Uterus (tissue), 4 donors: ENCODE data around the gene LTF. TPM values are rescaled to one million over a fixed set of nuclear protein-coding genes. Genes with fewer than 3 reads are reported as not detected.
"Not testable (repeated sequence)": the region's sequence is repeated elsewhere in the genome, so short reads cannot be mapped to it uniquely, and the experiment has no call there.

ENCODE experiments used
- DNase-seq, 2 donors: peaks; one replicate each; pipeline ENCODE4 v3.0.0-alpha.2; 2019 to 2020
- H3K27ac ChIP-seq, 2 donors: fragments of 200-600 bp; sonication (generic); 1 replicate in 1 of 2; 2 replicates in 1 of 2; pipeline ENCODE4 v1.5.1; 2016 to 2018
- H3K27me3 ChIP-seq, 2 donors: fragments of 200-600 bp; sonication (generic); one replicate each; pipeline ENCODE4 v1.5.1; 2018 to 2019; ENCODE audit warnings: control low read depth in 1 of 2
- H3K36me3 ChIP-seq, 2 donors: fragments of 200-600 bp; sonication (generic); one replicate each; pipeline ENCODE4 v1.5.1; 2019; ENCODE audit warnings: control low read depth in 1 of 2
- H3K4me1 ChIP-seq, 2 donors: fragments of 200-600 bp; sonication (generic); one replicate each; pipeline ENCODE4 v1.5.1; 2018 to 2019; ENCODE audit warnings: control low read depth in 1 of 2
- H3K4me3 ChIP-seq, 2 donors: fragments of 200-600 bp; sonication (generic); 1 replicate in 1 of 2; 2 replicates in 1 of 2; pipeline ENCODE4 v1.5.1; 2018 to 2019; ENCODE audit warnings: mild to moderate bottlenecking in 1 of 2
- H3K9me3 ChIP-seq, 2 donors: fragments of 200-600 bp; sonication (generic); one replicate each; pipeline ENCODE4 v1.5.1; 2019; ENCODE audit warnings: control low read depth in 1 of 2
- CTCF ChIP-seq, 4 experiments: fragments of 200-600 bp in 2 of 4; fragments of 450-650 bp in 2 of 4; sonication (generic) in 2 of 4; IDR thresholded peaks; one replicate each; pipeline ENCODE4 v1.5.1; 2016 to 2019; ENCODE audit warnings: antibody characterized with exemption in 4 of 4, mild to moderate bottlenecking in 2 of 4, moderate library complexity in 1 of 4
- POLR2A ChIP-seq, 2 donors: fragments of 450-650 bp; IDR thresholded peaks; one replicate each; pipeline ENCODE4 v1.6.1; 2016; ENCODE audit warnings: antibody characterized with exemption in 2 of 2, mild to moderate bottlenecking in 1 of 2, moderate library complexity in 1 of 2
- intact Hi-C: fragments of 100-400 bp; cut with DNase I; formaldehyde crosslinking; loops from one replicate; pipeline ENCODE4 v1.15.1; 2023; ENCODE audit warnings: low total_unique reads
- total RNA-seq, 4 donors: library from RNA; depleted of rRNA in 3 of 4; stranded (reverse); fragments of >200 nt in 3 of 4; gene quantifications; one replicate each; pipeline versions ENCODE4 v1.1.0 to v1.2.4, GENCODE V29; 2014 to 2023
- donor health status: DM: yes; HTN: yes; CAD: no.

The LTF gene
- total RNA-seq, 4 donors from 2014 or later = 0.59 to 9.0 (median 2.8) TPM

DNA sequence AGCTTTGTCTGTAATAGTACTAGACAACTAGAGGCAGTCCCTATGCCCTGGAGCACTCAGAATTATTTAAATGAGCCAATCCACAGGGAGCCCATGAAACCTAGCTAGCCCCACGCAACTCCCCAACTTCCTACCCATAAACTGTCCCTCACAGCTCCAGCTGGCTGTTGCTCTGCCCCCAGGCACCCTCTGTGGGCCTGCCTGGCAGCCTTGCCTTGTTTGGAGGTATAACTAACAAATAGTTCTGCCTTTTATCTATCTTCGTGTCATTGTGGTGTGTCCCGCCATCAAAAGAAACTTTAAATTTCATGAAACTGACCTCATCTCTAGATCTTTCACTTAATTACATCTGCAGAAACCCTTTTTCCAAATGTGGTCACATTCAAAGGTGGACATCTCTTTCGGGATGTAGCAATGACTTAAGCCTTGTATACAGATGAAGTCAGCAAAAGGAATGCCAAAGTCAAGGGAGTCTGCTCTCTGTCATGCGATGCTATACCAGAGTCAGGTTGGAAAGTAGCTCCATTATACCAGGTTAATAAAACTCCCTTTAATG lies 31.3 kb upstream of the LTF start:
- Histone ChIP-seq H3K27me3 (no peaks in the 10 kb centered on the region), H3K9me3 (no peaks in the 10 kb centered on the region), H3K4me1 (no peaks in the 10 kb centered on the region), H3K4me3 (no peak overlapping the region), H3K36me3 (no peaks in the 10 kb centered on the region), H3K27ac (no peak overlapping the region)
- no peak for DNase-seq
- TF ChIP-seq POLR2A (IDR thresholded peaks at IDR 0.05) = no peak
- no peak for TF ChIP-seq CTCF (IDR thresholded peaks at IDR 0.05)
- intact Hi-C loops = no loop called here

DNA sequence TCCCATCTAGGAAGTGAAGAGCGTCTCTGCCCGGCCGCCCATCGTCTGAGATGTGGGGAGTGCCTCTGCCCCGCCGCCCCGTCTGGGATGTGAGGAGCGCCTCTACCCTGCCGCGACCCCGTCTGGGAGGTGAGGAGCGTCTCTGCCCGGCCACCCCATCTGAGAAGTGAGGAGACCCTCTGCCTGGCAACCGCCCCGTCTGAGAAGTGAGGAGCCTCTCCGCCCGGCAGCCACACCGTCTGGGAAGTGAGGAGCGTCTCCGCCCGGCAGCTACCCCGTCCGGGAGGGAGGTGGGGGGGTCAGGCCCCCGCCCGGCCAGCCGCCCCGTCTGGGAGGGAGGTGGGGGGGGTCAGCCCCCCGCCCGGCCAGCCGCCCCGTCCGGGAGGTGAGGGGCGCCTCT lies 29.8 kb upstream of the LTF start:
- H3K27me3 ChIP-seq, H3K36me3 ChIP-seq, DNase-seq, H3K9me3 ChIP-seq, H3K4me3 ChIP-seq, H3K27ac ChIP-seq, intact Hi-C loops, H3K4me1 ChIP-seq: not testable (repeated sequence)

GRCh38 chr3:46492890-46493547 lies 28.3 kb upstream of the LTF start:
- intact Hi-C loops = no loop called here
- no peak for DNase-seq
- Histone ChIP-seq H3K27ac (no peak overlapping the region), H3K4me1 (no peaks in the 10 kb centered on the region), H3K36me3 (no peaks in the 10 kb centered on the region), H3K27me3 (no peaks in the 10 kb centered on the region), H3K9me3 (no peaks in the 10 kb centered on the region), H3K4me3 (no peak overlapping the region)
- TF ChIP-seq POLR2A (IDR thresholded peaks at IDR 0.05) = no peak
- TF ChIP-seq CTCF (IDR thresholded peaks at IDR 0.05) = no peak

DNA sequence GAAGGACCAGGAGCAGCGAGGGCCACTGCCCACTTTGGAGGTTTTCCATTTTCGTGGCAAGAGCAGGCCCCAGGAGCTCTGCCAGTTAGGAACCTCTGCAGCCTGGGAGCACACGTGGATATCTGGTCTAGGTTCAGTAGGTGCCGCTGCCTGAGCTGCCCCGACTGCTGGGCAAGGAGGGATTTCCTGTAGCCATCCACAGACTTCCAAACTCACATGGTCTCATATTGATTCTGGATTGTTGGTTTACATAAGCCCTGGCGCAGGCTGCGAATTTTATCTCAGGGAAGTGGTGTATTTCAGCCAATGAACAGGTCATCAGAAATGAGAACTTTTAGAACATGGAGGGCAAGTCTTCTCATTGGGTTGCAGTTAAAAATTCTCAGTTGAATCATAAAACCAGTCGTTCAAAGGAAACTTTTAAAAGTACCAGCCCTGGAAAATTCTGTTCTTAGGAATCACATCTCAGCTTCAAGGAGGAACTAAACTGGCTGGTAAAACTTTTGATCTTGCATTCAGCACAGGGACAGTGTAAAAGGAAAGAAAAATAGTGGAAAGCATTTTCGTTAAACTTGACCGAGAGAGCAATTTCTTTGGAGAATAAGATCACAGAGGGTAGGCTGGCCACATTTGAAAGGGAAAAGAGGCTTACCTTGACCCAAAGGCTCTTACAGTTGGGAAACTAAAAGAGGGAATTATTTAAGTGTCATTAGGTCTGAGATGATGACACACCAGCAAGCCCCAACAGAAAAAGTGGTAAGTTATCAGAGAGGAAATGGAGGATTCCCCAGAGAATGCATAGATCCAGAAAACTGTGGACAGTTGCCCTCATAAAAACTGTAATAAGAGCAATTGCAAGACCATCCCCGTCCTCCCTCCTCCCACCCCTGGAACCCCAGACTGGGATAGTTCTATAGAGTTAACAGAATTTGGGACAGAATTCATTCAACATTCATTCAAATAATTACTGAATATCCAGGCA lies 26.7 kb upstream of the LTF start:
- H3K4me1 ChIP-seq = no peaks in the 10 kb centered on the region
- H3K9me3 ChIP-seq = no peaks in the 10 kb centered on the region
- DNase-seq = no peak
- H3K27me3 ChIP-seq = no peaks in the 10 kb centered on the region
- intact Hi-C loops = no loop called here
- no peak overlapping the region for H3K4me3 ChIP-seq
- no peaks in the 10 kb centered on the region for H3K36me3 ChIP-seq
- no peak overlapping the region for H3K27ac ChIP-seq
- TF ChIP-seq CTCF (IDR thresholded peaks at IDR 0.05) = no peak
- no peak for TF ChIP-seq POLR2A (IDR thresholded peaks at IDR 0.05)

- no peak for TF ChIP-seq CTCF (IDR thresholded peaks at IDR 0.05)
- TF ChIP-seq POLR2A (IDR thresholded peaks at IDR 0.05) = no peak
- no peak for DNase-seq
- intact Hi-C loops = no loop called here
- Histone ChIP-seq H3K9me3 (no peaks in the 10 kb centered on the region), H3K4me1 (no peaks in the 10 kb centered on the region), H3K36me3 (no peaks in the 10 kb centered on the region), H3K27ac (no peak overlapping the region), H3K27me3 (no peaks in the 10 kb centered on the region), H3K4me3 (no peak overlapping the region)
These were observed 25.8 kb upstream of the LTF start for GRCh38 chr3:46490338-46491084.
